ENCODE measurements around the gene ZSWIM3.
"Not testable (repeated sequence)": the region's sequence is repeated elsewhere in the genome, so short reads cannot be mapped to it uniquely, and the experiment has no call there.

DNA sequence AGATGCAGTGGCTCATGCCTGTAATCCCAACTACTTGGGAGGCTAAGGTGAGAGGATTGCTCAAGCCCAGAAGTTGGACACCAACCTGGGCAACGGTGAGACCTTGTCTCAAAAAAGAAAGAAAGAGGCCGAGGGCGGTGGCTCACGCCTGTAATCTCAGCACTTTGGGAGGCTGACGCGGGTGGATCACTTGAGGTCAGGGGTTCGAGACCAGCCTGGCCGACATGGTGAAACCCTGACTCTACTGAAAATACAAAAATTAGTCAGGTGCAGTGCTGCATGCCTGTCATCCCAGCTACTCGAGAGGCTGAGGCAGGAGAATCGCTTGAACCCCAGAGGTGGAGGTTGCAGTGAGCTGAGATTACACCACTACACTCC, 16.7 kb downstream of the ZSWIM3 start:
- not testable (repeated sequence) for TF ChIP-seq POLR2A (IDR thresholded peaks at IDR 0.05)
- TF ChIP-seq, protein P1, sequence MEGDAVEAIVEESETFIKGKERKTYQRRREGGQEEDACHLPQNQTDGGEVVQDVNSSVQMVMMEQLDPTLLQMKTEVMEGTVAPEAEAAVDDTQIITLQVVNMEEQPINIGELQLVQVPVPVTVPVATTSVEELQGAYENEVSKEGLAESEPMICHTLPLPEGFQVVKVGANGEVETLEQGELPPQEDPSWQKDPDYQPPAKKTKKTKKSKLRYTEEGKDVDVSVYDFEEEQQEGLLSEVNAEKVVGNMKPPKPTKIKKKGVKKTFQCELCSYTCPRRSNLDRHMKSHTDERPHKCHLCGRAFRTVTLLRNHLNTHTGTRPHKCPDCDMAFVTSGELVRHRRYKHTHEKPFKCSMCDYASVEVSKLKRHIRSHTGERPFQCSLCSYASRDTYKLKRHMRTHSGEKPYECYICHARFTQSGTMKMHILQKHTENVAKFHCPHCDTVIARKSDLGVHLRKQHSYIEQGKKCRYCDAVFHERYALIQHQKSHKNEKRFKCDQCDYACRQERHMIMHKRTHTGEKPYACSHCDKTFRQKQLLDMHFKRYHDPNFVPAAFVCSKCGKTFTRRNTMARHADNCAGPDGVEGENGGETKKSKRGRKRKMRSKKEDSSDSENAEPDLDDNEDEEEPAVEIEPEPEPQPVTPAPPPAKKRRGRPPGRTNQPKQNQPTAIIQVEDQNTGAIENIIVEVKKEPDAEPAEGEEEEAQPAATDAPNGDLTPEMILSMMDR (IDR thresholded peaks at IDR 0.05), result not testable (repeated sequence)

Data from right lobe of liver (tissue), 4 donors.